Measurements from ENCODE around the gene FNDC5. TPM values are rescaled to one million over a fixed set of nuclear protein-coding genes. Genes with fewer than 3 reads are reported as not detected.

The FNDC5 gene
- total and polyA plus RNA-seq, 9 of the 15 experiments (the other 6 are each of a cell fraction or from before 2014, with no cell fraction given), result 0.06 to 2.1 (median 0.22) TPM

DNA sequence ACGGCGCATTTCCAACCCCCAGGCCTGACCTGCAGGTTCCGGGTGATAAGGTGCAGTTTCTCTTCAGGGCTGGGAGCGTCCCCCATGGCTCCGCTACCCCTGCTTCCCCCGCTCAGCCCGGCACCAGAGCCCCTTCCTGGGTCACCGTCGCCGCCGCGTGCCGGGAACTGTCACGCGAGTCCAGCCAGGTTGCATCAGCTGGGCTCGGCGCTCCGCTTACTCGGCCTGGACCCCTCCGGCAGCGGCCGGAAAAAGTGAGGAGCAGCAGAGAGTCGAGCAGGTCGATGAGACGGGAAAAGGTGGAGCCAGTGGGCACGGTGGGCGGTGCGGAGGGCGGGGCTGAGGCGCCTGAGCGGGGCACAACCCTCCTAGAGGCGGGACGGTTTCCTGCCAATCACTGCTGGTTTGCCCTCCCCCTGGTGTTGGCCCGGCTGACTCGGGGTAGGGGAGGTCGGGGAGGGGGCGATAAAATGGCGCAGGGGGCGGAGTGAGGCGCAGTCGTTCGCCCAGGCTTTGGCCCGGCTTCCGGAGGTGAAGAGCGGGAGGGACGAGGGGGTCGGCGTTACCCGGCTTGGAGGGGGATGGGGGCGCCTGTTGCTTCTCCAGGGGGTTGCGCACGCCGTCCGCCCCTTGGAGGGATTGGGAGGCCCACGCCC lies 53.4 kb downstream of the FNDC5 start, which contains the start of the genes S100PBP and YARS1 (continued):
- TF ChIP-seq, protein P1, sequence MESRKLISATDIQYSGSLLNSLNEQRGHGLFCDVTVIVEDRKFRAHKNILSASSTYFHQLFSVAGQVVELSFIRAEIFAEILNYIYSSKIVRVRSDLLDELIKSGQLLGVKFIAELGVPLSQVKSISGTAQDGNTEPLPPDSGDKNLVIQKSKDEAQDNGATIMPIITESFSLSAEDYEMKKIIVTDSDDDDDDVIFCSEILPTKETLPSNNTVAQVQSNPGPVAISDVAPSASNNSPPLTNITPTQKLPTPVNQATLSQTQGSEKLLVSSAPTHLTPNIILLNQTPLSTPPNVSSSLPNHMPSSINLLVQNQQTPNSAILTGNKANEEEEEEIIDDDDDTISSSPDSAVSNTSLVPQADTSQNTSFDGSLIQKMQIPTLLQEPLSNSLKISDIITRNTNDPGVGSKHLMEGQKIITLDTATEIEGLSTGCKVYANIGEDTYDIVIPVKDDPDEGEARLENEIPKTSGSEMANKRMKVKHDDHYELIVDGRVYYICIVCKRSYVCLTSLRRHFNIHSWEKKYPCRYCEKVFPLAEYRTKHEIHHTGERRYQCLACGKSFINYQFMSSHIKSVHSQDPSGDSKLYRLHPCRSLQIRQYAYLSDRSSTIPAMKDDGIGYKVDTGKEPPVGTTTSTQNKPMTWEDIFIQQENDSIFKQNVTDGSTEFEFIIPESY (CRISPR knock-in tag; IDR thresholded peaks at IDR 0.05), result peak; percentile 79; the same call in 1 of the 2 replicates
- TF ChIP-seq SIX5 (IDR thresholded peaks at IDR 0.05; ENCODE audit: borderline replicate concordance in 1 of 2, insufficient read depth in 1 of 2, low read depth in 1 of 2, low read length in 2 of 2), result peak; percentile 37 to 56; a peak in 3 of 4 replicates
- no peak for TF ChIP-seq ZNF561 (CRISPR knock-in tag; conservative IDR thresholded peaks at IDR 0.05)
- TF ChIP-seq NFIC (IDR thresholded peaks at IDR 0.05), result peak; percentile 51; the same call in 1 of the 2 replicates
- peak; percentile 56; the same call in 1 of the 2 replicates for TF ChIP-seq MEF2A (IDR thresholded peaks at IDR 0.05; ENCODE audit: control insufficient read depth, low read depth, low read length)
- TF ChIP-seq ZNF140 (CRISPR knock-in tag; IDR thresholded peaks at IDR 0.05), result no peak
- TF ChIP-seq, protein P2, sequence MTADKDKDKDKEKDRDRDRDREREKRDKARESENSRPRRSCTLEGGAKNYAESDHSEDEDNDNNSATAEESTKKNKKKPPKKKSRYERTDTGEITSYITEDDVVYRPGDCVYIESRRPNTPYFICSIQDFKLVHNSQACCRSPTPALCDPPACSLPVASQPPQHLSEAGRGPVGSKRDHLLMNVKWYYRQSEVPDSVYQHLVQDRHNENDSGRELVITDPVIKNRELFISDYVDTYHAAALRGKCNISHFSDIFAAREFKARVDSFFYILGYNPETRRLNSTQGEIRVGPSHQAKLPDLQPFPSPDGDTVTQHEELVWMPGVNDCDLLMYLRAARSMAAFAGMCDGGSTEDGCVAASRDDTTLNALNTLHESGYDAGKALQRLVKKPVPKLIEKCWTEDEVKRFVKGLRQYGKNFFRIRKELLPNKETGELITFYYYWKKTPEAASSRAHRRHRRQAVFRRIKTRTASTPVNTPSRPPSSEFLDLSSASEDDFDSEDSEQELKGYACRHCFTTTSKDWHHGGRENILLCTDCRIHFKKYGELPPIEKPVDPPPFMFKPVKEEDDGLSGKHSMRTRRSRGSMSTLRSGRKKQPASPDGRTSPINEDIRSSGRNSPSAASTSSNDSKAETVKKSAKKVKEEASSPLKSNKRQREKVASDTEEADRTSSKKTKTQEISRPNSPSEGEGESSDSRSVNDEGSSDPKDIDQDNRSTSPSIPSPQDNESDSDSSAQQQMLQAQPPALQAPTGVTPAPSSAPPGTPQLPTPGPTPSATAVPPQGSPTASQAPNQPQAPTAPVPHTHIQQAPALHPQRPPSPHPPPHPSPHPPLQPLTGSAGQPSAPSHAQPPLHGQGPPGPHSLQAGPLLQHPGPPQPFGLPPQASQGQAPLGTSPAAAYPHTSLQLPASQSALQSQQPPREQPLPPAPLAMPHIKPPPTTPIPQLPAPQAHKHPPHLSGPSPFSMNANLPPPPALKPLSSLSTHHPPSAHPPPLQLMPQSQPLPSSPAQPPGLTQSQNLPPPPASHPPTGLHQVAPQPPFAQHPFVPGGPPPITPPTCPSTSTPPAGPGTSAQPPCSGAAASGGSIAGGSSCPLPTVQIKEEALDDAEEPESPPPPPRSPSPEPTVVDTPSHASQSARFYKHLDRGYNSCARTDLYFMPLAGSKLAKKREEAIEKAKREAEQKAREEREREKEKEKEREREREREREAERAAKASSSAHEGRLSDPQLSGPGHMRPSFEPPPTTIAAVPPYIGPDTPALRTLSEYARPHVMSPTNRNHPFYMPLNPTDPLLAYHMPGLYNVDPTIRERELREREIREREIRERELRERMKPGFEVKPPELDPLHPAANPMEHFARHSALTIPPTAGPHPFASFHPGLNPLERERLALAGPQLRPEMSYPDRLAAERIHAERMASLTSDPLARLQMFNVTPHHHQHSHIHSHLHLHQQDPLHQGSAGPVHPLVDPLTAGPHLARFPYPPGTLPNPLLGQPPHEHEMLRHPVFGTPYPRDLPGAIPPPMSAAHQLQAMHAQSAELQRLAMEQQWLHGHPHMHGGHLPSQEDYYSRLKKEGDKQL (CRISPR knock-in tag; IDR thresholded peaks at IDR 0.05; ENCODE audit: borderline replicate concordance), result no peak
- TF ChIP-seq, protein P3, sequence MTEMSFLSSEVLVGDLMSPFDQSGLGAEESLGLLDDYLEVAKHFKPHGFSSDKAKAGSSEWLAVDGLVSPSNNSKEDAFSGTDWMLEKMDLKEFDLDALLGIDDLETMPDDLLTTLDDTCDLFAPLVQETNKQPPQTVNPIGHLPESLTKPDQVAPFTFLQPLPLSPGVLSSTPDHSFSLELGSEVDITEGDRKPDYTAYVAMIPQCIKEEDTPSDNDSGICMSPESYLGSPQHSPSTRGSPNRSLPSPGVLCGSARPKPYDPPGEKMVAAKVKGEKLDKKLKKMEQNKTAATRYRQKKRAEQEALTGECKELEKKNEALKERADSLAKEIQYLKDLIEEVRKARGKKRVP (CRISPR knock-in tag; IDR thresholded peaks at IDR 0.05), result peak; percentile 100
- peak; percentile 99 for TF ChIP-seq HMGN3 (IDR thresholded peaks at IDR 0.05; ENCODE audit: borderline replicate concordance, extremely low read depth, insufficient read length, low read depth, low read length)
- peak; percentile 86 for TF ChIP-seq HNRNPK (IDR thresholded peaks at IDR 0.05; ENCODE audit: low read depth, low read length, poor library complexity, severe bottlenecking)
- peak; percentile 75 for TF ChIP-seq ARID1B (IDR thresholded peaks at IDR 0.05)
- TF ChIP-seq ZNF165 (CRISPR knock-in tag; IDR thresholded peaks at IDR 0.05; ENCODE audit: borderline replicate concordance), result peak; percentile 87; the same call in 1 of the 2 replicates
- peak; percentile 99 for TF ChIP-seq CEBPB (tag; IDR thresholded peaks at IDR 0.05)
- peak; percentile 99 for TF ChIP-seq LCOR (CRISPR knock-in tag; IDR thresholded peaks at IDR 0.05)
- 0 out of 2 replicates have a peak, but pooled peaks have one; percentile 12 for TF ChIP-seq ATF1 (CRISPR knock-in tag; IDR thresholded peaks at IDR 0.05)
- TF ChIP-seq ATF1 (tag; IDR thresholded peaks at IDR 0.05), result peak; percentile 81
- peak in 1 of 2 experiments; percentile 37; a peak in 2 of 4 replicates for TF ChIP-seq KDM1A (IDR thresholded peaks at IDR 0.05)
- TF ChIP-seq FIP1L1 (IDR thresholded peaks at IDR 0.05; ENCODE audit: low read depth, low read length, poor library complexity, severe bottlenecking), result peak; percentile 96
- TF ChIP-seq KAT7 (CRISPR knock-in tag; IDR thresholded peaks at IDR 0.05; ENCODE audit: borderline replicate concordance), result no peak; the same call in 1 of the 2 replicates
- peak; percentile 88 for TF ChIP-seq SRSF3 (IDR thresholded peaks at IDR 0.05; ENCODE audit: insufficient read depth, low read length)

Data from K562 (cell line).